ENCODE results near the gene GREM2. TPM values are rescaled to one million over a fixed set of nuclear protein-coding genes. Genes with fewer than 3 reads are reported as not detected.

The GREM2 gene
- 3.3 TPM for polyA plus RNA-seq (2013, experiment 1 of 2)
- polyA plus RNA-seq (2013, experiment 2 of 2): 3.0 TPM

GRCh38 chr1:240611619-240612480 lies at the start of gene GREM2:
TSS of gene GREM2 (minus strand) at chr1:240612155. CDS start at chr1:240493475, 118,680 bp downstream.
- WGBS, 2 experiments (ENCODE audit: insufficient coverage in 2 of 2): 3 to 4% methylated on average over 22 to 36 of the region's 40 CpGs
- H3K36me3 ChIP-seq (ENCODE audit: control insufficient read depth, insufficient read depth, low read length): no peaks in the 10 kb centered on the region
- peaks cover 13% of the 10 kb centered on the region for H3K4me1 ChIP-seq (ENCODE audit: control insufficient read depth, insufficient read depth, low read length, poor library complexity, severe bottlenecking)
- peak within 1 kb of the TSS; percentile 48 for H3K4me3 ChIP-seq (ENCODE audit: extremely low read depth, insufficient read depth, low read length, poor library complexity, severe bottlenecking)
- no peak within 1 kb of the TSS for H3K27ac ChIP-seq (ENCODE audit: low read depth, low read length, severe bottlenecking)
- no peaks in the 10 kb centered on the region for H3K9me3 ChIP-seq (ENCODE audit: control insufficient read depth, low read length)

- H3K9me3 ChIP-seq (ENCODE audit: control insufficient read depth, low read length): no peaks in the 10 kb centered on the region
- no peak overlapping the region for H3K27ac ChIP-seq (ENCODE audit: low read depth, low read length, severe bottlenecking)
- H3K36me3 ChIP-seq (ENCODE audit: control insufficient read depth, insufficient read depth, low read length): no peaks in the 10 kb centered on the region
- H3K4me1 ChIP-seq (ENCODE audit: control insufficient read depth, insufficient read depth, low read length, poor library complexity, severe bottlenecking): no peaks in the 10 kb centered on the region
- WGBS, 2 experiments (ENCODE audit: insufficient coverage in 2 of 2): 86 to 87% methylated on average over 8 to 11 of the region's 12 CpGs
- no peak overlapping the region for H3K4me3 ChIP-seq (ENCODE audit: extremely low read depth, insufficient read depth, low read length, poor library complexity, severe bottlenecking)
These were observed 46.5 kb upstream of the GREM2 start for GRCh38 chr1:240658312-240658960.

DNA sequence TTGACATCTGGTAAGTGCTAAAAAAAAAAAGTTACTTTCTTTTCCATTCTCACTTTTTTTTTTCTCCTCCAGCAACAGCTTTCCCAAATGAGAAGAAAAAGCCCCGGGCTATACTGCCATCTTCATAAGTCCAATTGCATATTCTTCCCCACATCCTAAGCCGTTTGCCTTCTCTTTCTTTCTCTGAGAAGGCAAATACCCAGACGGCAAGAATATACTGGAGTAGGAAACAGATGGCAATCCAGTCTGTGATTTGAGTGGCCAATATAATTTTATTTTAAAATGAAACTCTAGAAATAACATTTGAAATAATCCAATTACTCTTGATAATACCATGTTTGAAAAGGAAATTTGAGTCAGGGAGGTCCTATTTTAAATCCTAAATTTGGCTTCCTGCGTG lies 44.6 kb upstream of the GREM2 start:
- Histone ChIP-seq H3K27ac (ENCODE audit: low read depth, low read length, severe bottlenecking) (no peak overlapping the region), H3K36me3 (ENCODE audit: control insufficient read depth, insufficient read depth, low read length) (no peaks in the 10 kb centered on the region), H3K4me3 (ENCODE audit: extremely low read depth, insufficient read depth, low read length, poor library complexity, severe bottlenecking) (no peak overlapping the region), H3K9me3 (ENCODE audit: control insufficient read depth, low read length) (no peaks in the 10 kb centered on the region), H3K4me1 (ENCODE audit: control insufficient read depth, insufficient read depth, low read length, poor library complexity, severe bottlenecking) (no peaks in the 10 kb centered on the region)
- WGBS, 2 experiments (ENCODE audit: insufficient coverage in 2 of 2): 100% methylated on average over 1 of the region's 4 CpGs

DNA sequence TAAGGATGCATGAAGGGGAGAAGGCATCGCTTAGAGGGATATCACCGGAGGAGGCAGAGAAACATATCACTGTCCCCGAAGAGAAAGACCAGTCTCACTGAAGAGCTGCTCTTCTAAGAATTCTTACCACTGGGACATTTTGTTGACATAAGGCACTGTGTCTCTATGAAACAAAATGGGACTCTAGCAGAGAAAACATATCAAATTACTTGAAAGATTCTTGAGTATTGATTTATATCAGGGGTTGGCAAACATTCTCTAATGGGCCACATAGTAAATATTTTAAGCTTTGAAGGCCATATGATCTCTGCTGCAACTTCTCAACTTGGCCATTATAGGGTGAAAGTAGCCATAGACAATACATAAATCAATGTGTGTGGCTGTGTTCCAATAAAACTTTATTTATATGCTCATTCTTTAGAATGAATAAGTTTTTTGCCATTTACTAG lies 41.0 kb upstream of the GREM2 start:
- Histone ChIP-seq H3K36me3 (ENCODE audit: control insufficient read depth, insufficient read depth, low read length) (no peaks in the 10 kb centered on the region), H3K27ac (ENCODE audit: low read depth, low read length, severe bottlenecking) (no peak overlapping the region), H3K9me3 (ENCODE audit: control insufficient read depth, low read length) (no peaks in the 10 kb centered on the region), H3K4me3 (ENCODE audit: extremely low read depth, insufficient read depth, low read length, poor library complexity, severe bottlenecking) (no peak overlapping the region), H3K4me1 (ENCODE audit: control insufficient read depth, insufficient read depth, low read length, poor library complexity, severe bottlenecking) (no peaks in the 10 kb centered on the region)
- 87 to 100% methylated on average over 2 to 3 of the region's 3 CpGs for WGBS, 2 experiments (ENCODE audit: insufficient coverage in 2 of 2)

DNA sequence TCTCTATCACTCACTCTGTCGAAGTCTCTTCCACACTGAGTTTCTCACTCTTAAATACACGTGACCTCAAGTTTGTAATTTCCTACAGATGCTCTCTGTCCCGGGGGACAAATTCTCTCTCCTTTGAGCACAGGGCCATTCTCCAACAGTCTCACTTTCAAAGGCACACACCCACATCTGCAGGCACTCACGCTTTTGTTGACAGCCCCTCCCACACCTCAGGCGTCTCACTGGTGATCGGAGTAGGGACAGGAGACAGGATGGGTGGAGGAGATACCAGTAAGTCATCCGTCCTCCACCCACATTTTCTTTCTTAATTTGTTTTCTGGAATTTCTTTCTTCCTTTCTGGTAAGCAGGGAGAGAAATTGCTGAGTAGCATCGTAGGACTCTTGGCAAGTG lies 40.6 kb upstream of the GREM2 start:
- WGBS, 2 experiments (ENCODE audit: insufficient coverage in 2 of 2): 87 to 91% methylated on average over 4 of the region's 8 CpGs
- H3K4me1 ChIP-seq (ENCODE audit: control insufficient read depth, insufficient read depth, low read length, poor library complexity, severe bottlenecking): no peaks in the 10 kb centered on the region
- no peaks in the 10 kb centered on the region for H3K9me3 ChIP-seq (ENCODE audit: control insufficient read depth, low read length)
- H3K4me3 ChIP-seq (ENCODE audit: extremely low read depth, insufficient read depth, low read length, poor library complexity, severe bottlenecking): no peak overlapping the region
- H3K27ac ChIP-seq (ENCODE audit: low read depth, low read length, severe bottlenecking): no peak overlapping the region
- no peaks in the 10 kb centered on the region for H3K36me3 ChIP-seq (ENCODE audit: control insufficient read depth, insufficient read depth, low read length)

DNA sequence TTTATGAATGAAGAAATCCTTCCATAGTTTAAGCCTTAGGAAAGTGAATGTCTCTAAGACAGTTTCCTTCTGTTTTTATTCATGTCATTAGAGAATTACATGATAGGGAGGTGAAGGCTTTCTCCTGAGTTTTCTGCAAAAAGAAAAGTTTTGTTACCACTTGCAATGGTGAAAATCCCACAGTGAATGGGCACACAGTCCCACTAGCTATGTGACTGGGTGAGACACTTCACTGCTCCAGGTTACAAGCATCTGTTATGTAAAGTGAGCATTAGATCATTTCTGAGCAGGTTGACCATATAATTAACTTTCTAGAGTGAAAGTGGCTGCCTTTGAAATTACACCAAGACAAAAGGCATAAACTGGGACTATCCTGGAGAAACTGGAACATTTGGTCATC lies 38.9 kb upstream of the GREM2 start:
- H3K27ac ChIP-seq (ENCODE audit: low read depth, low read length, severe bottlenecking): no peak overlapping the region
- no peaks in the 10 kb centered on the region for H3K36me3 ChIP-seq (ENCODE audit: control insufficient read depth, insufficient read depth, low read length)
- H3K9me3 ChIP-seq (ENCODE audit: control insufficient read depth, low read length): no peaks in the 10 kb centered on the region
- no peak overlapping the region for H3K4me3 ChIP-seq (ENCODE audit: extremely low read depth, insufficient read depth, low read length, poor library complexity, severe bottlenecking)
- H3K4me1 ChIP-seq (ENCODE audit: control insufficient read depth, insufficient read depth, low read length, poor library complexity, severe bottlenecking): no peaks in the 10 kb centered on the region

GRCh38 chr1:240649733-240650721 lies 38.1 kb upstream of the GREM2 start:
- no peaks in the 10 kb centered on the region for H3K9me3 ChIP-seq (ENCODE audit: control insufficient read depth, low read length)
- H3K4me3 ChIP-seq (ENCODE audit: extremely low read depth, insufficient read depth, low read length, poor library complexity, severe bottlenecking): no peak overlapping the region
- H3K36me3 ChIP-seq (ENCODE audit: control insufficient read depth, insufficient read depth, low read length): no peaks in the 10 kb centered on the region
- no peaks in the 10 kb centered on the region for H3K4me1 ChIP-seq (ENCODE audit: control insufficient read depth, insufficient read depth, low read length, poor library complexity, severe bottlenecking)
- H3K27ac ChIP-seq (ENCODE audit: low read depth, low read length, severe bottlenecking): no peak overlapping the region
- 89 to 93% methylated on average over 9 of the region's 17 CpGs for WGBS, 2 experiments (ENCODE audit: insufficient coverage in 2 of 2)

DNA sequence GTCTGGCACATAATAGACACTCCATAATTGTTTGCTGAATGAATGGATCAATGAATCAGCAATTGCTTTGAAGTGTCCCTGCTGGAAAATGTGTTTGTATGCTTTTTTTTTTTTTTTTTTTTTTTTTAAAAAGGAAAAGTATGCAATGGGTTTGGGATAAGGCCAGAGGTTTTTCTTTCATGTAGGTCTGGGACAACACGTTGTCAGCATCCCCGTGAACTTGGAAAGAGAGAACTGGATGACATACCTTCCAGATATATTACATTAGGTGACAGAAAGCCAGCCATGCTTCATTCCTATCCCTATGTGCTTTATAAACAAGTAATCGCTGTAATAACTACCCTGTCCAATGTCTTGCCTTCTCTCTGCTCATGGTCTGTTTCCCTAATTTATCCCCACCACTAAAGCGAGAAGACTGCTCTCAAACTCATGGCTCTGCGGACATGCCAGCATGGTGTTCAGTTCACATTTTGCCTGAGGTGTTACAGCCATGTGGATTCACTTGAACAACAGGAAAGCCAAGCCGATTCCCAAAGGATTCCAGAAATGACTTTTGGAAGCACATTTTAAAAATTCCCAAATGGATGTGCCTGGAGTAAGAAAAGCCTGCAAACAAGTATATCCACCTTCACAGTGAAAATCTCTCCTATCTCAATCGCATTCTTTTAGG lies 34.8 kb upstream of the GREM2 start:
- Histone ChIP-seq H3K9me3 (ENCODE audit: control insufficient read depth, low read length) (no peaks in the 10 kb centered on the region), H3K36me3 (ENCODE audit: control insufficient read depth, insufficient read depth, low read length) (no peaks in the 10 kb centered on the region), H3K4me1 (ENCODE audit: control insufficient read depth, insufficient read depth, low read length, poor library complexity, severe bottlenecking) (no peaks in the 10 kb centered on the region), H3K4me3 (ENCODE audit: extremely low read depth, insufficient read depth, low read length, poor library complexity, severe bottlenecking) (no peak overlapping the region), H3K27ac (ENCODE audit: low read depth, low read length, severe bottlenecking) (no peak overlapping the region)
- WGBS, 2 experiments (ENCODE audit: insufficient coverage in 2 of 2): 93% methylated on average over 4 to 5 of the region's 7 CpGs

DNA sequence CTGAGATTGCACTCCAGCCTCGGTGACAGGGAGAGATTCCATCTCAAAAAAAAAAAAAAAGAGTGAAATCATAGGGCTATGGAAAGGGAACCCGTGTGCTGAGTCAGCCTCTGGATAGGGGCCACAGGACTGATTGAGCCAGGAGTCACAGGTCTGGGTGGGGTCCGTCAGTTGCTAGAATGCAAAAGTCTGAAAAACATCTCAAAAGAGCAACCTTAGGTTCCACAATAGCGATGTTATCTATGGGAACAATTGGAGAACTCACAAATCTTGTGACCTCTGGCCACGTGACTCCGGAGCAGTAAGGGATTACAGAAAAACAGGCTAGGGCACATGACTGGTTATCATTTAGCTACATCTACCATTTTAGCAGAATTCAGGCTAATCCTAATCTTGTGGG lies 32.8 kb upstream of the GREM2 start:
- no peak overlapping the region for H3K27ac ChIP-seq (ENCODE audit: low read depth, low read length, severe bottlenecking)
- no peak overlapping the region for H3K4me3 ChIP-seq (ENCODE audit: extremely low read depth, insufficient read depth, low read length, poor library complexity, severe bottlenecking)
- H3K36me3 ChIP-seq (ENCODE audit: control insufficient read depth, insufficient read depth, low read length): no peaks in the 10 kb centered on the region
- 75 to 78% methylated on average over 5 to 6 of the region's 6 CpGs for WGBS, 2 experiments (ENCODE audit: insufficient coverage in 2 of 2)
- H3K9me3 ChIP-seq (ENCODE audit: control insufficient read depth, low read length): no peaks in the 10 kb centered on the region
- no peaks in the 10 kb centered on the region for H3K4me1 ChIP-seq (ENCODE audit: control insufficient read depth, insufficient read depth, low read length, poor library complexity, severe bottlenecking)

Data from mesodermal cell (in vitro differentiated cells).